Fibroblast of the aortic adventitia (primary cell): Measurements from ENCODE around the gene DEGS1. TPM values are rescaled to one million over a fixed set of nuclear protein-coding genes. Genes with fewer than 3 reads are reported as not detected.

Source experiments
- DNase-seq: peaks from one replicate; pipeline ENCODE4 v3.0.0-alpha.2; 2010; ENCODE audit warnings: low read depth
- H3K4me3 ChIP-seq: 2 replicates; pipeline ENCODE4 v1.5.1; 2011; ENCODE audit warnings: low read depth, mild to moderate bottlenecking, control low read depth, low read length, moderate library complexity
- total RNA-seq: library from RNA; depleted of rRNA; stranded (reverse); fragments of >200 nt; gene quantifications from 2 replicates; pipeline ENCODE4 v1.2.3, GENCODE V29; 2012; ENCODE audit warnings: low replicate concordance
- TF ChIP-seq, protein P1 (sequence below): IDR thresholded peaks from 2 replicates; pipeline ENCODE4 v1.5.1; 2011; ENCODE audit warnings: mild to moderate bottlenecking, low read length, control low read depth, inconsistent platforms; ENCODE audit not compliant: insufficient read depth

DEGS1 gene
- total RNA-seq, 1 donor, result 125 TPM

DNA sequence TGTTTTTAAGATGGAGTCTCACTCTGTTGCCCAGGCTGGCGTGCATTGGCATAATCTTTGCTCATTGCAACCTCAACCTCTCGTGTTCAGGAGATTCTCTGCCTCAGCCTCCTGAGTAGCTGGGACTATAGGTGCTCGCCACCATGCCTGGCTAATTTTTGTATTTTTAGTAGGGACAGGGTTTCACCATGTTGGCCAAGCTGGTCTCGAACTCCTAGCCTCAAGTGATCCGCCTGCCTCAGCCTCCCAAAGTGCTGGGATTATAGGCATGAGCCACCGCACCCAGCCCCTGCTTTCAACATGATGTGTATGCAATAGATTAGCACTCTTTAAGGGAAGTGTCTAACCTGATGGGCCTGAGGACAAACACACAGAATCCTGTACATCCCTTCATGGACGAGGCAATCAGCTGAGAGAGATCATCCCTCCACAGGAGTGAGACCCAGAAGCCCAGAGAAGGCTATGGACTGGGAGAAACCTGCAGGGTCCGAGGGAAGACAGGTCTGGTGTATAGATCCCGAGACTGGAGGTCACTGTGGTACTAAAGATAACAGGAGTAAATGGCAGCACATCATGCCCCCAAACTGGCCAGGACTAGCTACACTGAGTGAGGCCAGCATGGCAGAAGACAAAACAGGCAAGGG, 5.6 kb upstream of the DEGS1 start:
- no peak for DNase-seq
- no peak overlapping the region for H3K4me3 ChIP-seq
- TF ChIP-seq, protein P1, sequence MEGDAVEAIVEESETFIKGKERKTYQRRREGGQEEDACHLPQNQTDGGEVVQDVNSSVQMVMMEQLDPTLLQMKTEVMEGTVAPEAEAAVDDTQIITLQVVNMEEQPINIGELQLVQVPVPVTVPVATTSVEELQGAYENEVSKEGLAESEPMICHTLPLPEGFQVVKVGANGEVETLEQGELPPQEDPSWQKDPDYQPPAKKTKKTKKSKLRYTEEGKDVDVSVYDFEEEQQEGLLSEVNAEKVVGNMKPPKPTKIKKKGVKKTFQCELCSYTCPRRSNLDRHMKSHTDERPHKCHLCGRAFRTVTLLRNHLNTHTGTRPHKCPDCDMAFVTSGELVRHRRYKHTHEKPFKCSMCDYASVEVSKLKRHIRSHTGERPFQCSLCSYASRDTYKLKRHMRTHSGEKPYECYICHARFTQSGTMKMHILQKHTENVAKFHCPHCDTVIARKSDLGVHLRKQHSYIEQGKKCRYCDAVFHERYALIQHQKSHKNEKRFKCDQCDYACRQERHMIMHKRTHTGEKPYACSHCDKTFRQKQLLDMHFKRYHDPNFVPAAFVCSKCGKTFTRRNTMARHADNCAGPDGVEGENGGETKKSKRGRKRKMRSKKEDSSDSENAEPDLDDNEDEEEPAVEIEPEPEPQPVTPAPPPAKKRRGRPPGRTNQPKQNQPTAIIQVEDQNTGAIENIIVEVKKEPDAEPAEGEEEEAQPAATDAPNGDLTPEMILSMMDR, result no peak

DNA sequence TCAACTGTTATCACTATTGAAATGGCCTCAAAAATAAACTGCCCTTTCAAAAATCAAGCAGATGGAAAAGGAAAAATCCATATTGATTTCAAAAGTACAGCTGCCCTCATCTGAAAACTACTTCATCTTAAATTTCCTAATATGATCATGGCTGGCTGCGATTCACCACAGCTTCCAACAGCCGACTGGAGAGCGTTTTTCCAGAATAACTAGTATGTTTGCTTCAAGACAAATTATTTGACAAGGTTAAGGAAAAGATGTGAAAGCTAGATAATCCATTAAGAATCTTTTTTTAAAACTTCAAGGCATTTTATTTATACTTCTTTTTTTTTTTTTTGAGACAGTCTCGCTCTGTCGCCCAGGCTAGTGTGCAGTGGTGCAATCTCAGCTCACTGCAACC, 4.1 kb upstream of the DEGS1 start:
- no peak for DNase-seq
- TF ChIP-seq, protein P1, result no peak
- no peak overlapping the region for H3K4me3 ChIP-seq

DNA sequence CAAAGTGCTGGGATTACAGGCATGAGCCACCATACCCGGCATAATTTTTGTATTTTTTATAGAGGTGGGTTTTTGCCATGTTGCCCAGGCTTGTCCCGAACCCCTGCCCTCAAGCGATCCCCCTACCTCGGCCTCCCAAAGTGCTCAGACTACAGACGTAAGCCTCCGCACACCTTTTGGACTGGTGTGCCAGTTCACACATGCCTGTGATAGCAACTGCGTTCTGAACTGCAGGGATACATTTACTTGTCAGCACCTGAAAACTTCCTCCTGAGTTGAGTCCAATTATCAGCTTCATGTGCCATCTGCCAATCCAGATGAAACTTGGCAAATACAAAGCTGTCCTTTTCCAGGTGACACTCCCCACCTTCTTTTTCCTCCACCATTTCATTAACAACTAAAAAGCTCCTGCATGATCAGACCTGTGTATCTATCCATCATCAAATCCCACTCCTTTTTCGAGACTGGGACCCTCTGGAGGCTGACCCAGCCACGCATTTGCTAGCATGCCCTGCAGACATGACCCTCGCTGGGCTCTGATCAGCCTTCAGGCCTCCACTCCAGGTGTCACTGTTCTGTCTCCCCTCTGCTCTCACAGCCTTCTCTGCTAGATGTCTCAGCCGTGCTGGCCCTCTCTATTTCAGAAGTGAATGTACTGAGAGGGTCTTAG, 2.1 kb upstream of the DEGS1 start:
- no peak for DNase-seq
- TF ChIP-seq, protein P1, result no peak
- no peak overlapping the region for H3K4me3 ChIP-seq

DNA sequence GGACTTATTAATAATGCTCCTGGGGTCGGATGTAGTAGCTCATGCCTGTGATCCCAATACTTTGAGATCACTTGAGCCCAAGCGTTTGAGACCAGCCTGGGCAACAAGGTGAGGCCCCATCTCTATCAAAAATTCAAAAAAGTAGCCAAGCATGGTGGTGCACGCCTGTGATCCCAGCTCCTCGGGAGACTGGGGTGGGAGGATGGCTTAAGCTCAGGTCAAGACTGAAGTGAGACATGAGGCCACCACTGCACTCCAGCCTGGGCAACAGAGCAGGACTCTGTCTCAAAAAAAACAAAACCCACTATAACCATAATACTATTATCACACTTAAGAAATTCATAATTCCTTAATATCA, 1.6 kb upstream of the DEGS1 start:
- no peak overlapping the region for H3K4me3 ChIP-seq
- TF ChIP-seq, protein P1, result no peak
- no peak for DNase-seq

DNA sequence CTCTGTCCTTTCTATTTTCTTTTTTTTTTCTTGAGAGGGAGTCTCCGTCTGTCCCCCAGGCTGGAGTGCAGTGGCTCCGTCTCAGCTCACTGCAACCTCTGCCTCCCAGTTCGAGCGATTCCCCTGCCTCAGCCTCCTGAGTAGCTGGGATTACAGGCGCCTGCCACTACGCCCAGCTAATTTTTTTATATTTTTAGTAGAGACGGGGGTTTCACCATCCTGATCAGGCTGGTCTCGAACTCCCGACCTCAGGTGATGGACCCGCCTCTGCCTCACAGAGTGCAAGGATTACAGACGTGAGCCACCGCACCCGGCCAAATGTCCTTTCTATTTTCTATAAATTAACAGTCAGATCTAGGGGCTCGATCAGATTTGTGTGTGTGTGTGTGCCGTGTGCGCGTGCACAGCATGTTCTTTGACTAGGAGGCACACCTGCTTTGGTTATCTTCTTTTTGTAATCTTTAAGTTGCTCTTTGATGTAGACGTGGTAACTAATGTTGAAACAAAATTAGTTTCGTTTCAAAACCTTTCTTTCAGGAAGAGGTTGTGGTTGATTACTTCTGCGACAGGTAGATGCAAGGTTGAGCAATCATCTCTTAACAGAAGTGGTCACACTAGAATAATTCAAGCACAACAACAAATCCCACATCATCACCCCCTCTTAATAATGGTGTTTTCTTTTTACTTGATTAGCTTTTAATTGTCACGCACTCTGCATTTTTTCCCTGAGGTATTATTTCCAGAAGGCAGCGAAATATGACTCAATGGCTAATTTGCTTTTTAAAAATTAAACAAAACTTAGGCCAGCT, 779 bp upstream of the DEGS1 start:
- peak overlapping the region; percentile 82 for H3K4me3 ChIP-seq
- TF ChIP-seq, protein P1, result no peak
- DNase-seq, result peak; percentile 6

DNA sequence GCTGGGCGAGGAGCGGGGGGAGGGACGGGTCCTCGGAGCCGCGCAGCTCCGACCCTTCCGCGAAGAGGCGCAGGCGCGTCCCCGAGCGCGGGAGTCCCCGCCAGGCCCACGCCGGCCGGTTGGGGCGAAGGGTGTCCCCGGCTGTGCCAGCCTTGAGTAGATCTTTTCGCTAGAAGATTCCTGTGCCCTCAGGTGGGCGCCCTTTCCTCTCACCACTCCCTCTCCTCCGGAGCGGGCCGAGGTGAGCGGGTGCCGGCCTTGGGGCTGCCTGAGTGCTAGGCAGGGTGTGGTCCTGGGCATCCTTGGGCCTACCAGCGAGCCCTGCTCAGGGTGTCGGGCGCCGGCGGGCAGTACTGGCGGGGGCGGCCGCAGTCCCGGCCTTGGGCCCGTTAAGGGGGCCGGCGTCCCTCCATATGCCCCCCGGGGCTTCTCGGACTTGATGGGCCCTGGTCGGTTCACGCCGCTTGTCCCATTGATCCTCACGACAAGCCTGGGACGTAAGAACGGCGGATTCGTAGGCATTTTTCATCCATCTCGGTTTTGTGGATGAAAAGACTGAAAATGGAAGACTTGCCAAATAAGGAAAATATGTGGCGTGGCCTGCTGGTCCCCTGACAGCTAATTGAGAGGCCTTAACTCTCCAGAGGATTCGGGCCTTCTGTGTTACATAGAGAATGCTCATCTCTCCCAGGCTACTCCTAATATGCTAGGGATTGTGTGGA, 712 bp downstream of the DEGS1 start:
- DNase-seq, result peak; percentile 60
- H3K4me3 ChIP-seq, result peak overlapping the region; percentile 82
- TF ChIP-seq, protein P1, result no peak
